ENCODE results near the gene SBSN.

The SBSN gene

GRCh38 chr19:35545001-35545854, 17.1 kb upstream of the SBSN start, which contains the start of gene TMEM147:
TSS of gene TMEM147 (plus strand) at chr19:35545626. CDS start at chr19:35545740, 114 bp downstream.
- peak within 1 kb of the TSS; percentile 87 for H3K27ac ChIP-seq
- TF ChIP-seq CTCF (conservative IDR thresholded peaks at IDR 0.05) (no peak), ZFX (IDR thresholded peaks at IDR 0.05) (peak; percentile 94)

DNA sequence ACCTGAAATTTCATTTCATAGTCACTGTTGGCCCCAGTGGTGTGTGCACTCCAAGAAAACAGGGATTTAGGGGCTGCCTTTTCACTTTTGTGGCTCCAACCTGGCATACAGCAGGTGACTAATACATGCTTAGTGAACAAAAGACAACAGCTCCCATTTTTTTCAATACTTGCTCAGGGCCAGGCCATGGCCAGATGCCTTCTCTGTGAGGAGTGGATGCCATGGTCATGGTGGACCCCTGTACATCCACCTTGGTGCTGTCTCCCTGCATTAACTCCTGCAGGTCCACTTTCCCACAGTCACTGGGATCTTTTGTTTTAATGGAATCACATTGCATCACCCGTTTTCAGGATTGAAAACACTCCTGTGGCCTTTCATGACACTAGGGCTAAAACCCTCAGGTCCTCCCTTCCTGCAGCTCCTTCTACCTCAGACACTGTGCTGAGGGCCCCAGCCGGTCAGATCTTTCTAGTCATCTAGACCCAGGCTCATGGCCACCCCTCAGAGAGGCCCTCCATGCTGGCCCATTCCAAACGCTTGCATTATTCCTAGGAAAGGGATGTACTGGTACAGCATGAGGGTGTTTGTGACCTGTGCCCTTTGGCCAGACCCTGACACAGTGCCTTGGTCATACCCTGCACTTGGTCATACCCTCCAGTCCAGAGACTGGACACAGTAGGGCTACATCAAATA, 16.1 kb upstream of the SBSN start:
- peak overlapping the region; percentile 87 for H3K27ac ChIP-seq
- TF ChIP-seq ZFX (IDR thresholded peaks at IDR 0.05), result no peak
- no peak for TF ChIP-seq CTCF (conservative IDR thresholded peaks at IDR 0.05)

DNA sequence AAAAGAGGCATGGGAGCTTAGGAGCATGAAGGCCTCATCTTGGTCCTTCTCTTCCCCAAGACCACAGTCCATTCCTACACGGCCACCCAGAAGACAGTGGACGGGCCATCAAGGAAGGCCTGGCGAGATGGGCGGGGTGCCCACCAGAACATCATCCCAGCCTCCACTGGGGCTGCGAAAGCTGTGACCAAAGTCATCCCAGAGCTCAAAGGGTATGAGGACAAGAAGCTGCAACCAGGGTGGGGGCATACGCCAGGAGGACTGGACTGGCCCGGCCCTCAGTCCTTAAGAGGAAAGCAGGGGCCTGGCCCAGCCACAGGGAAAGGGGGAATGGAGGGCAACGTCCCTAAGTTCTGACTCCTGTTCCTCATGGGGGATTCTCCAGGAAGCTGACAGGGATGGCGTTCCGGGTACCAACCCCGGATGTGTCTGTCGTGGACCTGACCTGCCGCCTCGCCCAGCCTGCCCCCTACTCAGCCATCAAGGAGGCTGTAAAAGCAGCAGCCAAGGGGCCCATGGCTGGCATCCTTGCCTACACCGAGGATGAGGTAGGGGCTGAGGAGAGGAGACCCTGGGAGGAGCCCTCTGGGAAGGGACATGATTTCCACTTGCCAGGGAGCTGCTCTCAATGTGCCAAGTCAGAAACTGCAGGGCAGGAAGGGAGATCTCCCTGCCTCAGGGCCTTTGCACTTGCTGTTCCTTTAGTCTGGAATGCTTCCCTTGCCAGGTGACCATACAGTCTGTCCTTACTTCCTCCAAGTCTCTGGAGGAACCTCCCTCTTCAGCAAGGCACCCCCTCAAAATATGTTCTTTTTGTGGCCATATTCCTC, 15.4 kb upstream of the SBSN start:
- TF ChIP-seq ZFX (IDR thresholded peaks at IDR 0.05) (no peak), CTCF (conservative IDR thresholded peaks at IDR 0.05) (no peak)
- no peak overlapping the region for H3K27ac ChIP-seq

DNA sequence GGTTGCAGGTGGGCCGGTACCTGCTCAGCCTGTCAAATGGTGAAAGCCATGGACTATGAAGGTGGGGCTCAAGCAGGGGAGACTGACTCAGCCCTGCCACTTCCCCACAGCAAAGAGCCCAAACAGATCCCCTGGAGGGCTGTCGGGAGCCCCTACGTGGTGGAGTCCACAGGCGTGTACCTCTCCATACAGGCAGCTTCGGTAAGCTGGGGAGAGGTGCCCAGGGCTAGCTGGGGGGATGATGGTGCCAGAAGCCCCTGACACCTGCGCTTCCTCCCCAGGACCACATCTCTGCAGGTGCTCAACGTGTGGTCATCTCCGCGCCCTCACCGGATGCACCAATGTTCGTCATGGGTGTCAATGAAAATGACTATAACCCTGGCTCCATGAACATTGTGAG, 14.1 kb upstream of the SBSN start:
- TF ChIP-seq CTCF (conservative IDR thresholded peaks at IDR 0.05) (no peak), ZFX (IDR thresholded peaks at IDR 0.05) (no peak)
- no peak overlapping the region for H3K27ac ChIP-seq

- no peak overlapping the region for H3K27ac ChIP-seq
- TF ChIP-seq CTCF (conservative IDR thresholded peaks at IDR 0.05) (no peak), ZFX (IDR thresholded peaks at IDR 0.05) (no peak)
Measured at GRCh38 chr19:35540356-35540927, 12.3 kb upstream of the SBSN start.

DNA sequence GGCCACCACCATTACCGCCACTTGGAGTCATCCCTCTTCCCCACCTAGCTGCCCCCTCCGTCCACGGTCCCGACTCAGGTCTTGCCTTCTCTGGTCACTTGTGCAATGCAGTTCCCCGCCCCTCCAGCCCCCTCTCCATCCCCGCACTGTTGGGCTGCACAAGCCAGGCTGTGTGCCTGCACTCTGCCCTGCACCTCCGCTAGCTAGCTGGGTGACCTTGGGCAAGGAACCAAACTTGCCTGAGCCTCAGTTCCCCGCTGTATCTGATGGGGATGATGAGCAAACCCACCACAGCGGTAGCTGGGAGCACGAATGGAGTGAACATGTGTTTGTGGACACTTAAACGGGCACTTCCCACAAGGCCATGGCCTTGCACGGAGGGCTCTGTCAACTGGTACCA, 11.7 kb upstream of the SBSN start:
- H3K27ac ChIP-seq, result no peak overlapping the region
- TF ChIP-seq ZFX (IDR thresholded peaks at IDR 0.05), result no peak
- TF ChIP-seq CTCF (conservative IDR thresholded peaks at IDR 0.05), result no peak
